K562 (cell line): ENCODE measurements around the gene NFATC4. TPM values are rescaled to one million over a fixed set of nuclear protein-coding genes. Genes with fewer than 3 reads are reported as not detected.

Source experiments
- BHLHE40 ChIP-seq: IDR thresholded peaks from 2 replicates; pipeline ENCODE4 v1.6.1; 2011; ENCODE audit warnings: low read length, improper control_type of control experiment
- CEBPB ChIP-seq: fragments of 450-650 bp; IDR thresholded peaks from 2 replicates; pipeline ENCODE4 v1.6.1; 2016; ENCODE audit warnings: missing genetic modification characterization, missing compliant biosample characterization
- CREM ChIP-seq: IDR thresholded peaks from 2 replicates; pipeline ENCODE4 v1.6.1; 2014; ENCODE audit warnings: antibody characterized with exemption, low read depth
- DMBX1 ChIP-seq: fragments of 250-450 bp; sonication (Bioruptor Pico); IDR thresholded peaks from 2 replicates; pipeline ENCODE4 v1.8.0; 2022; ENCODE audit warnings: inconsistent platforms, mild to moderate bottlenecking, moderate library complexity, borderline replicate concordance
- EWSR1 ChIP-seq: fragments of 450-650 bp; IDR thresholded peaks from 2 replicates; pipeline ENCODE4 v1.6.1; 2018; ENCODE audit warnings: borderline replicate concordance, mild to moderate bottlenecking, low read depth, moderate library complexity; ENCODE audit not compliant: partially characterized antibody
- GABPB2 ChIP-seq: fragments of 250-450 bp; sonication (Bioruptor Pico); conservative IDR thresholded peaks from 2 replicates; pipeline ENCODE4 v1.5.1; 2021; ENCODE audit warnings: mild to moderate bottlenecking
- GATA2 ChIP-seq: sonication (generic); formaldehyde crosslinking; IDR thresholded peaks from 2 replicates; pipeline ENCODE4 v1.4.0; 2020; ENCODE audit warnings: mild to moderate bottlenecking, missing genetic modification reagents
- HLTF ChIP-seq: fragments of 450-650 bp; IDR thresholded peaks from 2 replicates; pipeline ENCODE4 v1.6.1; 2016
- HMG20B ChIP-seq: fragments of 250-450 bp; sonication (Bioruptor Pico); IDR thresholded peaks from 2 replicates; pipeline ENCODE4 v1.5.0; 2021; ENCODE audit warnings: mild to moderate bottlenecking
- HMGN3 ChIP-seq: IDR thresholded peaks from 2 replicates; pipeline ENCODE4 v1.6.1; 2011; ENCODE audit warnings: borderline replicate concordance, low read depth, mild to moderate bottlenecking, mixed read lengths, low read length; ENCODE audit not compliant: insufficient read length; ENCODE audit errors: extremely low read depth
- POLR2B ChIP-seq: fragments of 450-650 bp; IDR thresholded peaks from 2 replicates; pipeline ENCODE4 v1.6.1; 2018; ENCODE audit warnings: low read depth; ENCODE audit not compliant: partially characterized antibody
- POLR2G ChIP-seq: fragments of 200-400 bp; formaldehyde crosslinking; IDR thresholded peaks from 2 replicates; pipeline ENCODE4 v1.6.1; 2017; ENCODE audit warnings: low read depth, mild to moderate bottlenecking, antibody characterized with exemption, low read length, moderate library complexity
- SMARCE1 ChIP-seq: fragments of 450-650 bp; IDR thresholded peaks from 2 replicates; pipeline ENCODE4 v1.7.1; 2016; ENCODE audit warnings: mild to moderate bottlenecking
- SNIP1 ChIP-seq: fragments of 450-650 bp; IDR thresholded peaks from 2 replicates; pipeline ENCODE4 v1.7.1; 2017; ENCODE audit warnings: low read depth, mild to moderate bottlenecking
- STAT5A ChIP-seq: IDR thresholded peaks from 2 replicates; pipeline ENCODE4 v1.6.1; 2012; ENCODE audit warnings: low read length, inconsistent platforms, borderline replicate concordance
- TAF15 ChIP-seq: fragments of 200-400 bp; formaldehyde crosslinking; IDR thresholded peaks from 2 replicates; pipeline ENCODE4 v1.6.1; 2017; ENCODE audit warnings: mild to moderate bottlenecking, low read depth, low read length, moderate library complexity
- TCF3 ChIP-seq: sonication (generic); formaldehyde crosslinking; IDR thresholded peaks from 2 replicates; pipeline ENCODE4 v1.4.0; 2020; ENCODE audit warnings: mild to moderate bottlenecking, missing genetic modification reagents
- XRCC5 ChIP-seq: fragments of 200-400 bp; formaldehyde crosslinking; IDR thresholded peaks from 2 replicates; pipeline ENCODE4 v1.6.1; 2017; ENCODE audit warnings: low read depth, mild to moderate bottlenecking, low read length
- ZFX ChIP-seq: sonication (generic); formaldehyde crosslinking; IDR thresholded peaks from 2 replicates; pipeline ENCODE4 v1.8.0; 2022; ENCODE audit warnings: mild to moderate bottlenecking, missing genetic modification reagents, moderate library complexity
- polyA plus RNA-seq, 8 experiments: library from polyadenylated mRNA; depleted of rRNA in 4 of 8; stranded (reverse) in 5 of 8; unstranded in 3 of 8; fragments of >200 nt; fragmentation: Nextera tagmentation in 2 of 8; fragmentation: Illumina TruSeq in 1 of 8; extraction: Ambion mirVana in 2 of 8; extraction: Trizol in 1 of 8; gene quantifications; 2 replicates each; pipeline versions ENCODE4 v1.2.1 to v1.2.3, GENCODE V29; 2011 to 2014; ENCODE audit warnings: inconsistent platforms in 1 of 8, missing spikeins in 1 of 8
- total RNA-seq, 7 experiments: library from RNA; depleted of rRNA in 6 of 7; stranded (reverse); fragments of >200 nt in 6 of 7; fragmentation: Illumina TruSeq in 2 of 7; extraction: Trizol in 2 of 7; gene quantifications; 2 replicates each; pipeline versions ENCODE4 v1.2.1 to v1.2.3, GENCODE V29; 2011 to 2021; ENCODE audit warnings: low replicate concordance in 1 of 7
- TF ChIP-seq, protein P1 (sequence below), 2 experiments: fragments of 200-800 bp in 1 of 2; sonication (Bioruptor generic) in 1 of 2; sonication (generic) in 1 of 2; formaldehyde crosslinking in 1 of 2; IDR thresholded peaks in 1 of 2; conservative IDR thresholded peaks in 1 of 2; 2 replicates each; pipeline versions ENCODE4 v1.5.0 to v1.6.1; 2016 to 2020; ENCODE audit warnings: missing compliant biosample characterization in 1 of 2, missing genetic modification characterization in 1 of 2, missing genetic modification reagents in 1 of 2
- TF ChIP-seq, protein P2 (sequence below): fragments of 200-800 bp; sonication (Bioruptor generic); IDR thresholded peaks from 2 replicates; pipeline ENCODE4 v1.6.1; 2017; ENCODE audit warnings: missing genetic modification characterization, missing compliant biosample characterization
- TF ChIP-seq, protein P3 (sequence below): fragments of 250-450 bp; sonication (Bioruptor Pico); IDR thresholded peaks from 2 replicates; pipeline ENCODE4 v1.5.0; 2020; ENCODE audit warnings: mild to moderate bottlenecking
- TF ChIP-seq, protein P4 (sequence below), 2 experiments: fragments of 450-650 bp; conservative IDR thresholded peaks; 2 replicates each; pipeline ENCODE4 v1.6.1; 2017; ENCODE audit warnings: mild to moderate bottlenecking in 2 of 2, moderate library complexity in 2 of 2

The NFATC4 gene
- total and polyA plus RNA-seq, 9 of the 15 experiments (the other 6 are each of a cell fraction or from before 2014, with no cell fraction given), result 0.25 to 3.8 (median 0.78) TPM; not detected in 1

DNA sequence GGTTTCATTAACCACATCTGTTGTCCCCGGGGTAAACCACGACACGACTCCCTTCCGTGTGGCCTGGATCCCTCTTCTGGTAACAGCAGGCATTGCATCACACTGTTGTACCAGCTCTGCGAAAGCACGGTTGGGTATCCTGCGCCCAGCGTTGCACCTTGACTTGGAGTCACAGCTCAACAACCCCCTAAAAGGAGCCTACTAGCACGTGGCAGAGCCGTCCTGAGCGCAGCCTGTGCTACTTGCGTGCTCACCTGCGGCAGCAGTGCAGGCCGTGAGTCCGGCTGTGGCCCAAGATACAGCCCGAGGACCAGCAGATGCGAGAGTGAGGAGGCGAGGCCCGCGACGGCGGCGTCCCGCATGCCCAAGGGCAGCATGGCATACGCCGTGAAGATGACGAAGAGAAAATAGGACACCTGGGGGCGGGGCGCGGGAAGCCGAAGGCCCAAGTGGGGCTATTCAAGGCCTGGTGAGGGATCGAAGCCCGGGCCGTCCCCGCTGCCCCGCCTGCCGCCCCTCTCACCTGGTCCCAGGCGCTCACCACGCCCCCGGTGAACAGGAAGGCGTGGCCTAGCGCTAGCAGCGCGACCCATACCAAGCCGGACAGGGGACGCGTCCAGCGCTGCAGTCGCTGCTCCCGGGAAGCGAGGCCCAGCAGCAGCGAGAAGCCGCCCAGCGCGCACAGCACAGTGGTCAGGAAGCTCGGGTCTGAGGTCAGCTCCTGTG lies 35.6 kb upstream of the NFATC4 start (continued):
- TF ChIP-seq, protein P1, sequence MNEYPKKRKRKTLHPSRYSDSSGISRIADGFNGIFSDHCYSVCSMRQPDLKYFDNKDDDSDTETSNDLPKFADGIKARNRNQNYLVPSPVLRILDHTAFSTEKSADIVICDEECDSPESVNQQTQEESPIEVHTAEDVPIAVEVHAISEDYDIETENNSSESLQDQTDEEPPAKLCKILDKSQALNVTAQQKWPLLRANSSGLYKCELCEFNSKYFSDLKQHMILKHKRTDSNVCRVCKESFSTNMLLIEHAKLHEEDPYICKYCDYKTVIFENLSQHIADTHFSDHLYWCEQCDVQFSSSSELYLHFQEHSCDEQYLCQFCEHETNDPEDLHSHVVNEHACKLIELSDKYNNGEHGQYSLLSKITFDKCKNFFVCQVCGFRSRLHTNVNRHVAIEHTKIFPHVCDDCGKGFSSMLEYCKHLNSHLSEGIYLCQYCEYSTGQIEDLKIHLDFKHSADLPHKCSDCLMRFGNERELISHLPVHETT (CRISPR knock-in tag; conservative IDR thresholded peaks at IDR 0.05 in 1 of 2, IDR thresholded peaks at IDR 0.05 in 1 of 2), result no peak
- TF ChIP-seq, protein P2, sequence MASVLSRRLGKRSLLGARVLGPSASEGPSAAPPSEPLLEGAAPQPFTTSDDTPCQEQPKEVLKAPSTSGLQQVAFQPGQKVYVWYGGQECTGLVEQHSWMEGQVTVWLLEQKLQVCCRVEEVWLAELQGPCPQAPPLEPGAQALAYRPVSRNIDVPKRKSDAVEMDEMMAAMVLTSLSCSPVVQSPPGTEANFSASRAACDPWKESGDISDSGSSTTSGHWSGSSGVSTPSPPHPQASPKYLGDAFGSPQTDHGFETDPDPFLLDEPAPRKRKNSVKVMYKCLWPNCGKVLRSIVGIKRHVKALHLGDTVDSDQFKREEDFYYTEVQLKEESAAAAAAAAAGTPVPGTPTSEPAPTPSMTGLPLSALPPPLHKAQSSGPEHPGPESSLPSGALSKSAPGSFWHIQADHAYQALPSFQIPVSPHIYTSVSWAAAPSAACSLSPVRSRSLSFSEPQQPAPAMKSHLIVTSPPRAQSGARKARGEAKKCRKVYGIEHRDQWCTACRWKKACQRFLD (CRISPR knock-in tag), result no peak
- TF ChIP-seq SMARCE1, result no peak
- TF ChIP-seq TAF15, result no peak
- 0 out of 2 replicates have a peak, but pooled peaks have one; percentile 25 for TF ChIP-seq GATA2 (CRISPR knock-in tag)
- no peak for TF ChIP-seq STAT5A
- TF ChIP-seq BHLHE40, result no peak
- peak; percentile 74 for TF ChIP-seq POLR2G
- peak; percentile 80 for TF ChIP-seq ZFX (CRISPR knock-in tag)
- TF ChIP-seq, protein P3, sequence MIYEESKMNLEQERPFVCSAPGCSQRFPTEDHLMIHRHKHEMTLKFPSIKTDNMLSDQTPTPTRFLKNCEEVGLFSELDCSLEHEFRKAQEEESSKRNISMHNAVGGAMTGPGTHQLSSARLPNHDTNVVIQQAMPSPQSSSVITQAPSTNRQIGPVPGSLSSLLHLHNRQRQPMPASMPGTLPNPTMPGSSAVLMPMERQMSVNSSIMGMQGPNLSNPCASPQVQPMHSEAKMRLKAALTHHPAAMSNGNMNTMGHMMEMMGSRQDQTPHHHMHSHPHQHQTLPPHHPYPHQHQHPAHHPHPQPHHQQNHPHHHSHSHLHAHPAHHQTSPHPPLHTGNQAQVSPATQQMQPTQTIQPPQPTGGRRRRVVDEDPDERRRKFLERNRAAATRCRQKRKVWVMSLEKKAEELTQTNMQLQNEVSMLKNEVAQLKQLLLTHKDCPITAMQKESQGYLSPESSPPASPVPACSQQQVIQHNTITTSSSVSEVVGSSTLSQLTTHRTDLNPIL (CRISPR knock-in tag), result no peak
- TF ChIP-seq HLTF, result no peak
- TF ChIP-seq XRCC5, result no peak
- peak; percentile 63; the same call in 1 of the 2 replicates for TF ChIP-seq TCF3
- TF ChIP-seq, protein P4, sequence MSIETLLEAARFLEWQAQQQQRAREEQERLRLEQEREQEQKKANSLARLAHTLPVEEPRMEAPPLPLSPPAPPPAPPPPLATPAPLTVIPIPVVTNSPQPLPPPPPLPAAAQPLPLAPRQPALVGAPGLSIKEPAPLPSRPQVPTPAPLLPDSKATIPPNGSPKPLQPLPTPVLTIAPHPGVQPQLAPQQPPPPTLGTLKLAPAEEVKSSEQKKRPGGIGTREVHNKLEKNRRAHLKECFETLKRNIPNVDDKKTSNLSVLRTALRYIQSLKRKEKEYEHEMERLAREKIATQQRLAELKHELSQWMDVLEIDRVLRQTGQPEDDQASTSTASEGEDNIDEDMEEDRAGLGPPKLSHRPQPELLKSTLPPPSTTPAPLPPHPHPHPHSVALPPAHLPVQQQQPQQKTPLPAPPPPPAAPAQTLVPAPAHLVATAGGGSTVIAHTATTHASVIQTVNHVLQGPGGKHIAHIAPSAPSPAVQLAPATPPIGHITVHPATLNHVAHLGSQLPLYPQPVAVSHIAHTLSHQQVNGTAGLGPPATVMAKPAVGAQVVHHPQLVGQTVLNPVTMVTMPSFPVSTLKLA (conservative IDR thresholded peaks at IDR 0.05), result peak in 1 of 2 experiments; percentile 14; a peak in 1 of 4 replicates
- TF ChIP-seq EWSR1, result no peak
- peak; percentile 67 for TF ChIP-seq CEBPB (tag)
- no peak for TF ChIP-seq GABPB2 (CRISPR knock-in tag)
- TF ChIP-seq SNIP1, result no peak
- no peak for TF ChIP-seq HMGN3
- peak; percentile 52; the same call in 1 of the 2 replicates for TF ChIP-seq CREM
- TF ChIP-seq HMG20B (CRISPR knock-in tag), result no peak
- no peak for TF ChIP-seq POLR2B
- TF ChIP-seq DMBX1 (CRISPR knock-in tag), result no peak
